Measurements from ENCODE around the gene MKX. TPM values are rescaled to one million over a fixed set of nuclear protein-coding genes. Genes with fewer than 3 reads are reported as not detected.

Gene MKX
- total and polyA plus RNA-seq, 4 donors, result 0.57 to 3.0 (median 2.0) TPM; not detected in 1

- H3K9me3 ChIP-seq (ENCODE audit: control insufficient read depth in 4 of 4, low read length in 3 of 4), result no peaks in the 10 kb centered on the region
- DNase-seq (ENCODE audit: low spot score), result no peak
These were observed 85.4 kb downstream of the MKX start for GRCh38 chr10:27660268-27660667.

GRCh38 chr10:27659786-27660185, 85.8 kb downstream of the MKX start:
- no peak for TF ChIP-seq SP1 (IDR thresholded peaks at IDR 0.05)
- no peak for TF ChIP-seq FOXA2 (IDR thresholded peaks at IDR 0.05)
- TF ChIP-seq RAD21 (IDR thresholded peaks at IDR 0.05), result no peak
- no peak for TF ChIP-seq GABPA (IDR thresholded peaks at IDR 0.05 in 1 of 2, conservative IDR thresholded peaks at IDR 0.05 in 1 of 2)
- TF ChIP-seq HNF4G (IDR thresholded peaks at IDR 0.05), result no peak
- no peak for TF ChIP-seq YY1 (IDR thresholded peaks at IDR 0.05)
- no peak for TF ChIP-seq JUND (IDR thresholded peaks at IDR 0.05)
- TF ChIP-seq HNF4A (conservative IDR thresholded peaks at IDR 0.05), result no peak
- no peak overlapping the region for H3K4me3 ChIP-seq (ENCODE audit: low read depth in 1 of 3, low read length in 3 of 3)
- H3K27ac ChIP-seq (ENCODE audit: low read depth in 1 of 2, low read length in 2 of 2), result no peak overlapping the region
- H3K36me3 ChIP-seq (ENCODE audit: control insufficient read depth in 4 of 4, insufficient read depth in 3 of 4, low read depth in 1 of 4, low read length in 3 of 4), result no peaks in the 10 kb centered on the region
- no peaks in the 10 kb centered on the region for H3K9me3 ChIP-seq (ENCODE audit: control insufficient read depth in 4 of 4, low read length in 3 of 4)
- 81% methylated on average over 6 of the region's 6 CpGs for WGBS
- no peaks in the 10 kb centered on the region for H3K4me1 ChIP-seq (ENCODE audit: control insufficient read depth in 4 of 4, insufficient read depth in 4 of 4, low read length in 3 of 4)
- no peak for DNase-seq (ENCODE audit: low spot score)
- no peaks in the 10 kb centered on the region for H3K27me3 ChIP-seq (ENCODE audit: control insufficient read depth in 4 of 4, insufficient read depth in 4 of 4, low read length in 3 of 4)
- H3K9ac ChIP-seq (ENCODE audit: low read depth in 1 of 2, low read length in 2 of 2), result no peak overlapping the region

More at GRCh38 chr10:27660268-27660667, 85.4 kb downstream of the MKX start:
- no peak overlapping the region for H3K27ac ChIP-seq (ENCODE audit: low read depth in 1 of 2, low read length in 2 of 2)
- H3K9ac ChIP-seq (ENCODE audit: low read depth in 1 of 2, low read length in 2 of 2), result no peak overlapping the region
- no peaks in the 10 kb centered on the region for H3K36me3 ChIP-seq (ENCODE audit: control insufficient read depth in 4 of 4, insufficient read depth in 3 of 4, low read depth in 1 of 4, low read length in 3 of 4)
- 82% methylated on average over 11 of the region's 11 CpGs for WGBS
- H3K4me1 ChIP-seq (ENCODE audit: control insufficient read depth in 4 of 4, insufficient read depth in 4 of 4, low read length in 3 of 4), result no peaks in the 10 kb centered on the region
- no peak overlapping the region for H3K4me3 ChIP-seq (ENCODE audit: low read depth in 1 of 3, low read length in 3 of 3)
- no peaks in the 10 kb centered on the region for H3K27me3 ChIP-seq (ENCODE audit: control insufficient read depth in 4 of 4, insufficient read depth in 4 of 4, low read length in 3 of 4)
- TF ChIP-seq ATF3 (IDR thresholded peaks at IDR 0.05) (no peak), TAF1 (conservative IDR thresholded peaks at IDR 0.05) (no peak), HNF4G (IDR thresholded peaks at IDR 0.05) (no peak), REST (IDR thresholded peaks at IDR 0.05) (no peak), FOXA2 (IDR thresholded peaks at IDR 0.05) (no peak), FOXA1 (IDR thresholded peaks at IDR 0.05) (no peak), MAX (IDR thresholded peaks at IDR 0.05) (no peak), HNF4A (conservative IDR thresholded peaks at IDR 0.05) (no peak), CTCF (IDR thresholded peaks at IDR 0.05; ENCODE audit: low read depth, low read length, missing input control) (no peak), EGR1 (IDR thresholded peaks at IDR 0.05; ENCODE audit: low read depth in 2 of 2) (no peak), RXRA (IDR thresholded peaks at IDR 0.05) (no peak), SP1 (IDR thresholded peaks at IDR 0.05) (no peak)

Measured in liver (tissue), 9 donors.